ENCODE measurements around the gene MAP3K5.

The MAP3K5 gene

GRCh38 chr6:136823128-136823660, 30.9 kb upstream of the MAP3K5 start:
- Histone ChIP-seq H3K9me3 (ENCODE audit: insufficient read depth, low read depth, low read length) (no peaks in the 10 kb centered on the region), H2BK12ac (ENCODE audit: low read length) (no peak overlapping the region), H3K14ac (ENCODE audit: low read length) (peak overlapping the region; percentile 51), H2AK5ac (ENCODE audit: low read length) (peak overlapping the region; percentile 45), H3K27ac (ENCODE audit: low read depth, low read length) (no peak overlapping the region), H2BK5ac (ENCODE audit: low read depth, low read length, poor library complexity) (no peak overlapping the region), H4K12ac (ENCODE audit: low read depth, low read length) (peak overlapping the region; percentile 9), H3K36me3 (ENCODE audit: control insufficient read depth in 1 of 2, insufficient read depth in 2 of 2, low read length in 2 of 2) (peaks cover 2% of the 10 kb centered on the region in 2 experiments), H3K4me3 (ENCODE audit: low read depth, low read length) (peak overlapping the region; percentile 91), H3K9ac (ENCODE audit: low read length) (peak overlapping the region; percentile 44), H3K23ac (ENCODE audit: low read length) (no peak overlapping the region), H3K4me1 (ENCODE audit: control insufficient read depth in 1 of 2, insufficient read depth in 2 of 2, low read length in 2 of 2) (peaks cover 4 to 6% of the 10 kb centered on the region in 2 experiments), H3K79me1 (ENCODE audit: low read length) (peaks cover 6% of the 10 kb centered on the region), H3K4ac (ENCODE audit: low read depth, low read length) (no peak overlapping the region), H3K18ac (ENCODE audit: low read length) (peak overlapping the region; percentile 55), H2AFZ (ENCODE audit: insufficient read depth, low read length, poor library complexity) (peak overlapping the region; percentile 77), H3K4me2 (ENCODE audit: low read length) (peak overlapping the region; percentile 81), H3K27me3 (ENCODE audit: insufficient read depth, low read length) (no peaks in the 10 kb centered on the region), H4K8ac (ENCODE audit: low read depth, low read length) (peak overlapping the region; percentile 92), H3K79me2 (ENCODE audit: control insufficient read depth, insufficient read depth, low read length, poor library complexity) (peaks cover 5% of the 10 kb centered on the region), H4K91ac (ENCODE audit: low read depth, low read length) (peak overlapping the region; percentile 92), H2BK120ac (ENCODE audit: insufficient read depth, low read length, poor library complexity) (peak overlapping the region; percentile 57)
- no peak for DNase-seq
- no CpG with 5 or more reads among the region's 31 CpGs for WGBS (ENCODE audit: extremely low coverage, insufficient coverage, insufficient read length)

DNA sequence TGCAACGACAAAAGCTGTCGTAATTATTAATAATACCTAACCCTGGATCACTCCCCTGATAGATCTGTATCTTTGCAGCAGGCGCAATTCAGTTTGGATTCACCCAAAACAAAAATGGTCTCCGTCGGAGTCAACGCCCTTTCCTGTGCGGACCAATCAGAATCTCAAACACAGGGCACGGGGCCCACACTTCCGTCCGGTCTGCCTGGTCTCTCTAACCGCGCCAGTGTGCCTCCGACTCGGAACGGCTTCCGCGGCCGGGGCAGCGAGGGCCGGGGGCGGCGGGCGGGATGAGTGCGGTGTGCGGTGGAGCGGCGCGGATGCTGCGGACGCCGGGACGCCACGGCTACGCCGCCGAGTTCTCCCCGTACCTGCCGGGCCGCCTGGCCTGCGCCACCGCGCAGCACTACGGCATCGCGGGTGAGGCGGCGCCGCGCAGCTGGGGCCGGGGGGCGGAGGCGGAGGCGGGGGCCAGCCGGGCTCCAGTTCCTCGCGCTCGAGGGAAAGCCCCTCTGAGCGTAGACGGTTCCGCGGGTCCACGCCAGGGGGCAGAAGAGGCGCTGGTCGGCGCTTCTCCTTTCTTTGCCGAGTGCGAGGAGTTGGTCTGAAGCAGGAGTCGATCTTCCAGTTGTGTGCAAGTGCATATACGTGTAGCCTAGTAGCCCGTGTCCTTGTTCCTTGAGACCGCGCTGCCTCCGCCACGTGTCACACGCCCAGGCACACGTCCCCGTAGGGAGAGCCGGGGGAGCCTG, 30.3 kb upstream of the MAP3K5 start, which contains the start of gene PEX7:
Gene PEX7, plus strand, starts transcription at position 217 of the 752 bp plus-strand sequence. Its CDS starts 74 bp downstream, at position 291.
- peaks cover 6% of the 10 kb centered on the region for H3K79me1 ChIP-seq (ENCODE audit: low read length)
- peaks cover 2% of the 10 kb centered on the region in 2 experiments for H3K36me3 ChIP-seq (ENCODE audit: control insufficient read depth in 1 of 2, insufficient read depth in 2 of 2, low read length in 2 of 2)
- peak within 1 kb of the TSS; percentile 51 for H3K4ac ChIP-seq (ENCODE audit: low read depth, low read length)
- no peaks in the 10 kb centered on the region for H3K27me3 ChIP-seq (ENCODE audit: insufficient read depth, low read length)
- H3K4me1 ChIP-seq (ENCODE audit: control insufficient read depth in 1 of 2, insufficient read depth in 2 of 2, low read length in 2 of 2), result peaks cover 4 to 6% of the 10 kb centered on the region in 2 experiments
- WGBS (ENCODE audit: extremely low coverage, insufficient coverage, insufficient read length), result no CpG with 5 or more reads among the region's 78 CpGs
- peak within 1 kb of the TSS; percentile 97 for H4K8ac ChIP-seq (ENCODE audit: low read depth, low read length)
- peak within 1 kb of the TSS; percentile 55 for H3K18ac ChIP-seq (ENCODE audit: low read length)
- H3K14ac ChIP-seq (ENCODE audit: low read length), result peak within 1 kb of the TSS; percentile 82
- H3K9me3 ChIP-seq (ENCODE audit: insufficient read depth, low read depth, low read length), result no peaks in the 10 kb centered on the region
- H2BK120ac ChIP-seq (ENCODE audit: insufficient read depth, low read length, poor library complexity), result peak within 1 kb of the TSS; percentile 57
- peak within 1 kb of the TSS; percentile 71 for H3K27ac ChIP-seq (ENCODE audit: low read depth, low read length)
- peak; percentile 85 to 93 for DNase-seq
- H3K4me2 ChIP-seq (ENCODE audit: low read length), result peak within 1 kb of the TSS; percentile 81
- peak within 1 kb of the TSS; percentile 45 for H2AK5ac ChIP-seq (ENCODE audit: low read length)
- peak within 1 kb of the TSS; percentile 55 for H2BK5ac ChIP-seq (ENCODE audit: low read depth, low read length, poor library complexity)
- peak within 1 kb of the TSS; percentile 91 for H3K4me3 ChIP-seq (ENCODE audit: low read depth, low read length)
- H2AFZ ChIP-seq (ENCODE audit: insufficient read depth, low read length, poor library complexity), result peak within 1 kb of the TSS; percentile 96
- no peak within 1 kb of the TSS for H3K23ac ChIP-seq (ENCODE audit: low read length)
- H3K9ac ChIP-seq (ENCODE audit: low read length), result peak within 1 kb of the TSS; percentile 57
- H2BK12ac ChIP-seq (ENCODE audit: low read length), result no peak within 1 kb of the TSS
- H4K91ac ChIP-seq (ENCODE audit: low read depth, low read length), result peak within 1 kb of the TSS; percentile 92
- peaks cover 5% of the 10 kb centered on the region for H3K79me2 ChIP-seq (ENCODE audit: control insufficient read depth, insufficient read depth, low read length, poor library complexity)
- H4K12ac ChIP-seq (ENCODE audit: low read depth, low read length), result peak within 1 kb of the TSS; percentile 85

DNA sequence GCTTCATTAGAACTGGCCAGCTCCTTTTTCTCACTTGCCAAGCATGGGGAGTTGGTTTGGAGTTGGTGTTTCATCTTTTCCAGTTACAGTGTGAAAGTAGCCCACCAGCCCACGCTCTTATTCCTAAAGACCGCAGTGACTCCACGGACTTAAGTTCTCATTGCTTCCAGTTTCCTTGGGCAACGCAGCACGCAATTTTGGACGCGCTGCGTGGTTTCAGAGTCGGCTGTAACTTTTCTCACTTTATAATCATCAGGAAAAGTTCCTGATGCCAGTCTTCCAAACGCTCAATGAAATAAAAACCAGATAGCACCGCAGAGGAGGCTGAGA, 29.7 kb upstream of the MAP3K5 start:
- peaks cover 5% of the 10 kb centered on the region for H3K79me2 ChIP-seq (ENCODE audit: control insufficient read depth, insufficient read depth, low read length, poor library complexity)
- H3K14ac ChIP-seq (ENCODE audit: low read length), result peak overlapping the region; percentile 19
- H2BK5ac ChIP-seq (ENCODE audit: low read depth, low read length, poor library complexity), result no peak overlapping the region
- peak overlapping the region; percentile 71 for H3K4me2 ChIP-seq (ENCODE audit: low read length)
- peaks cover 6% of the 10 kb centered on the region for H3K79me1 ChIP-seq (ENCODE audit: low read length)
- H3K27me3 ChIP-seq (ENCODE audit: insufficient read depth, low read length), result no peaks in the 10 kb centered on the region
- no peak overlapping the region for H3K27ac ChIP-seq (ENCODE audit: low read depth, low read length)
- no peak overlapping the region for H3K18ac ChIP-seq (ENCODE audit: low read length)
- no CpG with 5 or more reads among the region's 11 CpGs for WGBS (ENCODE audit: extremely low coverage, insufficient coverage, insufficient read length)
- no peak overlapping the region for H3K4me3 ChIP-seq (ENCODE audit: low read depth, low read length)
- H4K8ac ChIP-seq (ENCODE audit: low read depth, low read length), result peak overlapping the region; percentile 97
- no peak overlapping the region for H3K23ac ChIP-seq (ENCODE audit: low read length)
- H2AK5ac ChIP-seq (ENCODE audit: low read length), result no peak overlapping the region
- H3K9me3 ChIP-seq (ENCODE audit: insufficient read depth, low read depth, low read length), result no peaks in the 10 kb centered on the region
- H3K9ac ChIP-seq (ENCODE audit: low read length), result peak overlapping the region; percentile 49
- peaks cover 4 to 6% of the 10 kb centered on the region in 2 experiments for H3K4me1 ChIP-seq (ENCODE audit: control insufficient read depth in 1 of 2, insufficient read depth in 2 of 2, low read length in 2 of 2)
- peak overlapping the region; percentile 54 for H4K91ac ChIP-seq (ENCODE audit: low read depth, low read length)
- peak overlapping the region; percentile 51 for H3K4ac ChIP-seq (ENCODE audit: low read depth, low read length)
- peak overlapping the region; percentile 44 for H2BK120ac ChIP-seq (ENCODE audit: insufficient read depth, low read length, poor library complexity)
- peak overlapping the region; percentile 96 for H2AFZ ChIP-seq (ENCODE audit: insufficient read depth, low read length, poor library complexity)
- H2BK12ac ChIP-seq (ENCODE audit: low read length), result no peak overlapping the region
- H3K36me3 ChIP-seq (ENCODE audit: control insufficient read depth in 1 of 2, insufficient read depth in 2 of 2, low read length in 2 of 2), result peaks cover 2% of the 10 kb centered on the region in 2 experiments
- DNase-seq, result no peak
- peak overlapping the region; percentile 85 for H4K12ac ChIP-seq (ENCODE audit: low read depth, low read length)

DNA sequence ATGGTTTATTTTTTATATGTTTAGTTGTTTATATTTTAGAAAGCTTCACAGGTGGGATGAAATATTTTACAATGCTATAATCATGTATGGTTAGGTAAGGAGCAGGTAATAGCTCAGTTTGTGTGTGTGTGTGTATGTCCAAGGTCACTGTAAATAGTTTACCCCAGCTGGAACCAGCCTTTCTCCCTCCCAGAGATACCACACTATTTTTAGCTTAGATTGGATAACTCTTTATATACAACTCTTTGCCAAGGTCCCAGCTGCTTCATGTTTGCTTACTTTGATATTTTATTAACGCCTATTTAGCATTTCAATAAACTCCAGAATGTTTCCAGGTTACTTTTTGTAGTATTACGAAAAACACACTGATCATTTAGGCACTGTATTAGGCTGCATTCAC, 28.3 kb upstream of the MAP3K5 start:
- H3K23ac ChIP-seq (ENCODE audit: low read length), result no peak overlapping the region
- H3K27ac ChIP-seq (ENCODE audit: low read depth, low read length), result no peak overlapping the region
- no peak overlapping the region for H4K91ac ChIP-seq (ENCODE audit: low read depth, low read length)
- no peaks in the 10 kb centered on the region for H3K36me3 ChIP-seq (ENCODE audit: control insufficient read depth in 1 of 2, insufficient read depth in 2 of 2, low read length in 2 of 2)
- H3K4ac ChIP-seq (ENCODE audit: low read depth, low read length), result no peak overlapping the region
- H2AK5ac ChIP-seq (ENCODE audit: low read length), result no peak overlapping the region
- peaks cover 6% of the 10 kb centered on the region for H3K79me1 ChIP-seq (ENCODE audit: low read length)
- no peaks in the 10 kb centered on the region for H3K9me3 ChIP-seq (ENCODE audit: insufficient read depth, low read depth, low read length)
- H2BK120ac ChIP-seq (ENCODE audit: insufficient read depth, low read length, poor library complexity), result no peak overlapping the region
- no peak overlapping the region for H2AFZ ChIP-seq (ENCODE audit: insufficient read depth, low read length, poor library complexity)
- no peak for DNase-seq
- no peak overlapping the region for H2BK5ac ChIP-seq (ENCODE audit: low read depth, low read length, poor library complexity)
- H4K12ac ChIP-seq (ENCODE audit: low read depth, low read length), result no peak overlapping the region
- no peak overlapping the region for H3K18ac ChIP-seq (ENCODE audit: low read length)
- no CpG with 5 or more reads among the region's 2 CpGs for whole genome bisulfite sequencing (ENCODE audit: extremely low coverage, insufficient coverage, insufficient read length)
- peaks cover 4 to 6% of the 10 kb centered on the region in 2 experiments for H3K4me1 ChIP-seq (ENCODE audit: control insufficient read depth in 1 of 2, insufficient read depth in 2 of 2, low read length in 2 of 2)
- no peak overlapping the region for H3K4me3 ChIP-seq (ENCODE audit: low read depth, low read length)
- H3K14ac ChIP-seq (ENCODE audit: low read length), result no peak overlapping the region
- peaks cover 5% of the 10 kb centered on the region for H3K79me2 ChIP-seq (ENCODE audit: control insufficient read depth, insufficient read depth, low read length, poor library complexity)
- no peaks in the 10 kb centered on the region for H3K27me3 ChIP-seq (ENCODE audit: insufficient read depth, low read length)
- H3K4me2 ChIP-seq (ENCODE audit: low read length), result no peak overlapping the region
- H3K9ac ChIP-seq (ENCODE audit: low read length), result no peak overlapping the region
- no peak overlapping the region for H4K8ac ChIP-seq (ENCODE audit: low read depth, low read length)
- H2BK12ac ChIP-seq (ENCODE audit: low read length), result no peak overlapping the region

Measured in trophoblast cell (in vitro differentiated cells and primary cell).